Measurements from ENCODE around the gene CHST3.

DNA sequence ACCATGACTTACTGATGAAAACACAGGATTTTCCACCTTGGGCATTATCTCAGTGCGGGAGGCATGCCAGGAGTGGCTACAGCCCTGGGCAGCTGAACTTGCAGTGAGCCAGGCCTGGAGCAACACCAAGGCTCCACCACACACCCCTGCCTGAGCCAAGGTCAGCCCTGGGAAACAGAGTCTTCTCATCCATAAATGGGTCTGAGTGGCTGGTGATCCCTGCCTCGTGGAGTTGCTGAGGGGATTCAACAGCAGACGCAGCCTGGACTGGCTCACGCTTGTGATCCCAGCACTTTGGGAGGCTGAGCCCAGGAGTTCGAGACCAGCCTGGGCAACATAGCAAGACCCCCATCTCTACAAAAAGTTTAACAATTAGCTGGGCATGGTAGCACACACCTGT lies 91.9 kb downstream of the CHST3 start:
- TF ChIP-seq RARB (CRISPR knock-in tag; IDR thresholded peaks at IDR 0.05), result no peak
- no peak for TF ChIP-seq TOX (CRISPR knock-in tag; IDR thresholded peaks at IDR 0.05; ENCODE audit: borderline replicate concordance)
- no peak for TF ChIP-seq OSR1 (CRISPR knock-in tag; IDR thresholded peaks at IDR 0.05)
- no peak for TF ChIP-seq TCF4 (CRISPR knock-in tag; IDR thresholded peaks at IDR 0.05; ENCODE audit: borderline replicate concordance)
- TF ChIP-seq, protein P1, sequence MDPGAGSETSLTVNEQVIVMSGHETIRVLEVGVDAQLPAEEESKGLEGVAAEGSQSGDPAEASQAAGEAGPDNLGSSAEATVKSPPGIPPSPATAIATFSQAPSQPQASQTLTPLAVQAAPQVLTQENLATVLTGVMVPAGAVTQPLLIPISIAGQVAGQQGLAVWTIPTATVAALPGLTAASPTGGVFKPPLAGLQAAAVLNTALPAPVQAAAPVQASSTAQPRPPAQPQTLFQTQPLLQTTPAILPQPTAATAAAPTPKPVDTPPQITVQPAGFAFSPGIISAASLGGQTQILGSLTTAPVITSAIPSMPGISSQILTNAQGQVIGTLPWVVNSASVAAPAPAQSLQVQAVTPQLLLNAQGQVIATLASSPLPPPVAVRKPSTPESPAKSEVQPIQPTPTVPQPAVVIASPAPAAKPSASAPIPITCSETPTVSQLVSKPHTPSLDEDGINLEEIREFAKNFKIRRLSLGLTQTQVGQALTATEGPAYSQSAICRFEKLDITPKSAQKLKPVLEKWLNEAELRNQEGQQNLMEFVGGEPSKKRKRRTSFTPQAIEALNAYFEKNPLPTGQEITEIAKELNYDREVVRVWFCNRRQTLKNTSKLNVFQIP (CRISPR knock-in tag; IDR thresholded peaks at IDR 0.05; ENCODE audit: borderline replicate concordance, low read depth), result no peak
- no peak for TF ChIP-seq ZFP30 (CRISPR knock-in tag; IDR thresholded peaks at IDR 0.05)
- TF ChIP-seq, protein P2, sequence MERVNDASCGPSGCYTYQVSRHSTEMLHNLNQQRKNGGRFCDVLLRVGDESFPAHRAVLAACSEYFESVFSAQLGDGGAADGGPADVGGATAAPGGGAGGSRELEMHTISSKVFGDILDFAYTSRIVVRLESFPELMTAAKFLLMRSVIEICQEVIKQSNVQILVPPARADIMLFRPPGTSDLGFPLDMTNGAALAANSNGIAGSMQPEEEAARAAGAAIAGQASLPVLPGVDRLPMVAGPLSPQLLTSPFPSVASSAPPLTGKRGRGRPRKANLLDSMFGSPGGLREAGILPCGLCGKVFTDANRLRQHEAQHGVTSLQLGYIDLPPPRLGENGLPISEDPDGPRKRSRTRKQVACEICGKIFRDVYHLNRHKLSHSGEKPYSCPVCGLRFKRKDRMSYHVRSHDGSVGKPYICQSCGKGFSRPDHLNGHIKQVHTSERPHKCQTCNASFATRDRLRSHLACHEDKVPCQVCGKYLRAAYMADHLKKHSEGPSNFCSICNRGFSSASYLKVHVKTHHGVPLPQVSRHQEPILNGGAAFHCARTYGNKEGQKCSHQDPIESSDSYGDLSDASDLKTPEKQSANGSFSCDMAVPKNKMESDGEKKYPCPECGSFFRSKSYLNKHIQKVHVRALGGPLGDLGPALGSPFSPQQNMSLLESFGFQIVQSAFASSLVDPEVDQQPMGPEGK (CRISPR knock-in tag; IDR thresholded peaks at IDR 0.05; ENCODE audit: borderline replicate concordance), result no peak
- TF ChIP-seq ZNF8 (CRISPR knock-in tag; IDR thresholded peaks at IDR 0.05), result no peak
- TF ChIP-seq, protein P3, sequence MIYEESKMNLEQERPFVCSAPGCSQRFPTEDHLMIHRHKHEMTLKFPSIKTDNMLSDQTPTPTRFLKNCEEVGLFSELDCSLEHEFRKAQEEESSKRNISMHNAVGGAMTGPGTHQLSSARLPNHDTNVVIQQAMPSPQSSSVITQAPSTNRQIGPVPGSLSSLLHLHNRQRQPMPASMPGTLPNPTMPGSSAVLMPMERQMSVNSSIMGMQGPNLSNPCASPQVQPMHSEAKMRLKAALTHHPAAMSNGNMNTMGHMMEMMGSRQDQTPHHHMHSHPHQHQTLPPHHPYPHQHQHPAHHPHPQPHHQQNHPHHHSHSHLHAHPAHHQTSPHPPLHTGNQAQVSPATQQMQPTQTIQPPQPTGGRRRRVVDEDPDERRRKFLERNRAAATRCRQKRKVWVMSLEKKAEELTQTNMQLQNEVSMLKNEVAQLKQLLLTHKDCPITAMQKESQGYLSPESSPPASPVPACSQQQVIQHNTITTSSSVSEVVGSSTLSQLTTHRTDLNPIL (CRISPR knock-in tag; IDR thresholded peaks at IDR 0.05; ENCODE audit: low read depth), result no peak
- no peak for TF ChIP-seq ISL1 (CRISPR knock-in tag; IDR thresholded peaks at IDR 0.05)

Measured in SK-N-SH treated with all-trans-retinoic acid at 6 μM for 48 hours (cell line).